MCF 10A (cell line): ENCODE measurements around the gene IFT80. TPM values are rescaled to one million over a fixed set of nuclear protein-coding genes. Genes with fewer than 3 reads are reported as not detected.

Experiments
- BruUV-seq: library from RNA; stranded (reverse); fragments of 400-500 nt; replicated peaks from 2 replicates; lab custom pipeline; 2021; lab: Mats Ljungman, UMichigan
- CTCF ChIA-PET: fragments of 300-600 bp; sonication (Branson Sonifier 250); formaldehyde crosslinking; extraction: SDS; loops from one replicate; lab custom pipeline; 2021; ENCODE audit warnings: antibody characterized with exemption, inconsistent platforms; lab: Yijun Ruan, JAX
- POLR2A ChIA-PET: fragments of 300-600, 350-650 bp; sonication (Branson Sonifier 250); formaldehyde crosslinking; extraction: SDS; loops from one replicate; lab custom pipeline; 2020; ENCODE audit warnings: antibody characterized with exemption, inconsistent platforms; lab: Yijun Ruan, JAX
- DNase-seq: peaks from one replicate; pipeline ENCODE4 v3.0.0-alpha.2; 2018; ENCODE audit not compliant: unreplicated experiment
- H3K27ac Mint-ChIP-seq: one replicate; pipeline ENCODE4 v1.8.0; 2022; ENCODE audit warnings: mild to moderate bottlenecking, low read depth, mixed read lengths; ENCODE audit not compliant: unreplicated experiment
- H3K27me3 Mint-ChIP-seq: one replicate; pipeline ENCODE4 v1.8.0; 2022; ENCODE audit warnings: mixed read lengths; ENCODE audit not compliant: insufficient read depth, unreplicated experiment
- H3K36me3 Mint-ChIP-seq: one replicate; pipeline ENCODE4 v1.8.0; 2022; ENCODE audit warnings: mild to moderate bottlenecking, moderate library complexity, mixed read lengths; ENCODE audit not compliant: insufficient read depth, unreplicated experiment
- H3K4me1 Mint-ChIP-seq: one replicate; pipeline ENCODE4 v1.8.0; 2022; ENCODE audit warnings: mixed read lengths; ENCODE audit not compliant: insufficient read depth, unreplicated experiment
- H3K4me3 Mint-ChIP-seq: one replicate; pipeline ENCODE4 v1.8.0; 2022; ENCODE audit warnings: mild to moderate bottlenecking, moderate library complexity, mixed read lengths; ENCODE audit not compliant: unreplicated experiment
- H3K9me3 Mint-ChIP-seq: one replicate; pipeline ENCODE4 v1.8.0; 2022; ENCODE audit warnings: mixed read lengths; ENCODE audit not compliant: unreplicated experiment
- CTCF ChIP-seq: fragments of 200-600 bp; IDR thresholded peaks from one replicate; pipeline ENCODE4 v1.8.0; 2022; ENCODE audit warnings: antibody characterized with exemption, mild to moderate bottlenecking; ENCODE audit not compliant: unreplicated experiment
- intact Hi-C: fragments of 100-400 bp; cut with micrococcal nuclease; formaldehyde crosslinking; loops from 2 replicates; pipeline ENCODE4 v1.14.1; 2022
- total RNA-seq: library from RNA; stranded (reverse); gene quantifications from 2 replicates; pipeline ENCODE4 v1.2.3, GENCODE V29; 2022

IFT80 gene
- total RNA-seq, 1 experiment from 2014 or later = 22.6 TPM

DNA sequence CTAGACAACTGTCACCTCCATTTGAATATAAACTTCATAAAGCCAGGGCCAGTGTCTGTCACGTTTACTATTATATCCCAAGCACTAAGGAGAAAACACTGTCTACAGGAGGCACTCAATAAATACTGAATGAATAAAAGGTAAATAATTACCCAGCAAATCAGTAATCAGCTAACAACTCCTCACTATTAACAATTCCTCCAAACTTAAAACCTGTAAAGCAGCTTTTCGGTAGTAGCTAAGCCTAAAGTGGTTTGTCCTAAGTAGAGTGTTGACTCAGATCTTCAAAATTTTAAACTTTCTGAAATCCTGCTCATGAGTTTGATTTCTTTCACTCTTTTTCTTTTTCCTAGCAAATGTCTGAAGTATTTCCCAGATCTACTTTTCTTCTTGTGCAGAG lies 133.9 kb downstream of the IFT80 start:
- Mint-ChIP-seq H3K27ac (no peak overlapping the region), H3K36me3 (no peaks in the 10 kb centered on the region), H3K4me3 (no peak overlapping the region), H3K27me3 (no peaks in the 10 kb centered on the region), H3K4me1 (peaks cover 7% of the 10 kb centered on the region), H3K9me3 (no peaks in the 10 kb centered on the region)
- TF ChIP-seq CTCF = no peak
- ChIA-PET POLR2A (interaction anchor here (0.5 kb wide), 1 partner anchor 8 kb away, joined by 3 read pairs; no protein-coding TSS in a partner anchor), CTCF (no interaction called here)
- no TSS peak for BruUV-seq
- DNase-seq = no peak
- intact Hi-C loops = no loop called here

GRCh38 chr3:160260587-160261270 lies 138.3 kb downstream of the IFT80 start:
- no peak overlapping the region for H3K4me3 Mint-ChIP-seq
- no peak for DNase-seq
- H3K27ac Mint-ChIP-seq = no peak overlapping the region
- H3K4me1 Mint-ChIP-seq = peaks cover 7% of the 10 kb centered on the region
- no TSS peak for BruUV-seq
- H3K36me3 Mint-ChIP-seq = no peaks in the 10 kb centered on the region
- intact Hi-C loops = no loop called here
- H3K27me3 Mint-ChIP-seq = no peaks in the 10 kb centered on the region
- POLR2A ChIA-PET = no interaction called here
- H3K9me3 Mint-ChIP-seq = no peaks in the 10 kb centered on the region
- no peak for TF ChIP-seq CTCF
- CTCF ChIA-PET = no interaction called here

GRCh38 chr3:160259589-160259988 lies 139.4 kb downstream of the IFT80 start:
- no TSS peak for BruUV-seq
- Mint-ChIP-seq H3K4me1 (peaks cover 7% of the 10 kb centered on the region), H3K4me3 (no peak overlapping the region), H3K27ac (no peak overlapping the region), H3K9me3 (no peaks in the 10 kb centered on the region), H3K36me3 (no peaks in the 10 kb centered on the region), H3K27me3 (no peaks in the 10 kb centered on the region)
- no peak for TF ChIP-seq CTCF
- intact Hi-C loops = no loop called here
- CTCF ChIA-PET = interaction anchor here (0.6 kb wide), 1 partner anchor 364 kb away, joined by 3 read pairs; no protein-coding TSS in a partner anchor
- POLR2A ChIA-PET = no interaction called here
- no peak for DNase-seq

- intact Hi-C loops = no loop called here
- no peak for DNase-seq
- no TSS peak for BruUV-seq
- POLR2A ChIA-PET = no interaction called here
- H3K27me3 Mint-ChIP-seq = no peaks in the 10 kb centered on the region
- CTCF ChIA-PET = no interaction called here
- TF ChIP-seq CTCF = no peak
- no peak overlapping the region for H3K4me3 Mint-ChIP-seq
- H3K36me3 Mint-ChIP-seq = no peaks in the 10 kb centered on the region
- peaks cover 7% of the 10 kb centered on the region for H3K4me1 Mint-ChIP-seq
- H3K9me3 Mint-ChIP-seq = no peaks in the 10 kb centered on the region
- no peak overlapping the region for H3K27ac Mint-ChIP-seq
Measured at GRCh38 chr3:160257606-160258005, 141.4 kb downstream of the IFT80 start.
